NCI-H1092 (cell line): ENCODE measurements around the gene NGLY1.
A peak's percentile ranks its signal among the peaks of the same experiment; 100 is the strongest.

ENCODE experiments used
- DNase-seq: peaks from one replicate; lab custom pipeline; 2025; lab: John Stamatoyannopoulos, UW

NGLY1 gene, protein sequence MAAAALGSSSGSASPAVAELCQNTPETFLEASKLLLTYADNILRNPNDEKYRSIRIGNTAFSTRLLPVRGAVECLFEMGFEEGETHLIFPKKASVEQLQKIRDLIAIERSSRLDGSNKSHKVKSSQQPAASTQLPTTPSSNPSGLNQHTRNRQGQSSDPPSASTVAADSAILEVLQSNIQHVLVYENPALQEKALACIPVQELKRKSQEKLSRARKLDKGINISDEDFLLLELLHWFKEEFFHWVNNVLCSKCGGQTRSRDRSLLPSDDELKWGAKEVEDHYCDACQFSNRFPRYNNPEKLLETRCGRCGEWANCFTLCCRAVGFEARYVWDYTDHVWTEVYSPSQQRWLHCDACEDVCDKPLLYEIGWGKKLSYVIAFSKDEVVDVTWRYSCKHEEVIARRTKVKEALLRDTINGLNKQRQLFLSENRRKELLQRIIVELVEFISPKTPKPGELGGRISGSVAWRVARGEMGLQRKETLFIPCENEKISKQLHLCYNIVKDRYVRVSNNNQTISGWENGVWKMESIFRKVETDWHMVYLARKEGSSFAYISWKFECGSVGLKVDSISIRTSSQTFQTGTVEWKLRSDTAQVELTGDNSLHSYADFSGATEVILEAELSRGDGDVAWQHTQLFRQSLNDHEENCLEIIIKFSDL

DNA sequence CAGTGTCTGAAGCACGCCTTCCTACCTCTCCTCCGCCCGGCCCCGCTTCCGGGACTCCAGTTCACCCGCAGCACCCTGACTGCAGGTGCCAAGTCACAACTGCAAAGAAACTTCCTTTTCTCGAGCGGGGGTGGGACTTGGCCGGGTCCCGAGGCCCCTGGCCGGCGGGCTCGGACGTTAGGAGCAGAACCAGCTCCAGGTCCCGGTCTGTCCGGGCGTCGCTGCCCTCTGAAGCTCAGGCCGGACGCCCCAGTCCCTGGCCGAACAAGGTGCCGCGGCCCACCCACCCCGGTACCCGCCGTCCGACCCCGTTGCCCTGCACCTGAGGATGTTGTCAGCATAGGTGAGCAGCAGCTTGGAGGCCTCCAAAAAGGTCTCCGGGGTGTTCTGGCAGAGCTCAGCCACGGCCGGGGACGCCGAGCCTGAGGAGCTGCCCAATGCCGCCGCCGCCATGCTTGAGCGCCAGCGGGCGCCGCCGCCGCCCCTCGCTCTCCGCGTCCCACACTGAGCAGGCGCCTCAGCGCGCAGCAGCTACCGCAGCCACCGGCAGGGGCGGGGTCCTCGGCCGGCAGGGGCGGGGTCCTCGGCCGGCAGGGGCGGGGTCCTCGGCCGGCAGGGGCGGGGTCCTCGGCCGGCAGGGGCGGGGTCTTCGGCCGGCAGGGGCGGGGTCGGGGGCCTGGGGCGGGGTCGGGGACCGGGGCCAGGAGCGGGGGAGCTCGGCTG lies at the start of gene NGLY1:
Gene NGLY1, minus strand, starts transcription at position 506 of the 723 bp plus-strand sequence. Its CDS starts 53 bp downstream, at position 453.
- DNase-seq, result peak; percentile 57

DNA sequence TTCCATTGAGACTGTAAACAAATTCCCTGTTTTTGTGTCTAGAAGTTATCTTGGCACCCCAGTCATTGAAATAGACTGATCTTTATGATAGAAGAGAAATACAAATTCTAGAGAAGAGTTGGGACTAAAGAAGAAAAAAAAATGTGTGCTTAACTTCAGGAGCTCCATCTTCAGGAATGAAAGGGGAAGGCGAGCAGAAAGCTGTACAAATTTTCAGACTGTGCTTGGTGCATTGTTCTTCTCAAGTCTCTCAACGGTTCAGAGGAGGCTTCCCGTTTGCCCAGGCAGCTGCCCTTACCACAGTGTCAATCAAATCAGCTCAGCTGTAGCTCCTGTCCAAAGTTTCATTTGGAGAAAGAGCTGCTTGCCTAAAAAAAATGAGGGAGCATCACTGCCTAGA lies 48.3 kb upstream of the NGLY1 start:
- no peak for DNase-seq

DNA sequence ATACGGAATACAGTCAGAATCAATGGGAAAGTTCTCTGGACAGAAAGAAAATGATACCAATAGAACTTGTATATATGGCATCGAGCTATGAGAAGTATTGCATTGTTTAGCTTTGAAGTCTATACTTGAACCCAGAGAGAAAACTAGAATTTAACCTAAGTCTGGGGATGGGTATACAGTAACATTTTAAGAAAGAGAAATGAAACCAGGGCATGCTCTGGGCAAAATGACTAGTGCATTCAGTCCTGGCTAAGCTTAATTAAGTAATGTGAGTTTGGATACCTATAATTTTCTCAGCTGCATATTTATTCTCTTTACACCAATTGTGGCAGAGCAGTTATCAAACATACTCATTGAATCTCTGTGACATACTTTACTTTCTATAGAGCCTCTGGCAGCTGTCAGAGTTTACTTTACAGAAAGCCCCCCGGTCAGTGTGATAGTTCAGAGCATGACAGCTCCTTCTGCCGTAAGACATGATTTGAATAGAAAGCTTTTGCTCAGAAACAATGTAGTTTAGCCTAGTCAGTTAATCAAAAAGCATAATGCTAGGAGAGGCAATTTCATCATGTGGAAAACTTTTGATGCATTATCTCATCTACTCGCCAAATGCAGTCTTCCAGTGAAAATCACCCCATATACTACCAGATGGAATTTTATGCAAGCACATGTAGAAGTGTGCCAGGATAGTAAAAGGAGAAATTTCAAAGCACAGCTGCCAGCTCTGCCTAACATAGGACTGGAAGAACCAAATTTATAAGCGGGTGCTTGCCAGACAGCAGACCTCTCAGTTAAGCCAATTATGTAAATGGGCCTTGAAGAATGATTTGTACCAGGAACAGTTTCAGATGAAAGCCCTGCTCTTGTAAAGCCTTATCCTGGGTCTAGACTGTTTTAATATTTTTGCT lies 47.4 kb upstream of the NGLY1 start:
- no peak for DNase-seq

DNA sequence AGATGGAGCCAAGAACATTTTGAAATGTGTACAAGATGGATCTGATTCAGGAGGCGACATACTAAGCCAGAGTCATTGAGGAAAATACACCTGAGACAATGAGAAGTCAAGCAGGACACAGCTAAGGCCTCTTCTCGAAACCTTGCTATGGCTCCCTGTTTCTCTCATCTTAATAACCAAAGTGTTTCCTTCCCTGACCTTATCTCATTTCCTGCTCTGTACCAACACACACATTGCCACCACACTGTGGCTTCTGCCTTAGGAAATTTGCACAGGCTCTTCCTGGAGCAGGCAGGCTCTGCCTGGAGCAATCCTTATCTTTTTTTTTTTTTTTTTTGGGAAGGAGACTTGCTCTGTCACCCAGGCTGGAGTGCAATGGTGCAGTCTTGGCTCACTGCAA lies 43.3 kb upstream of the NGLY1 start:
- no peak for DNase-seq

DNA sequence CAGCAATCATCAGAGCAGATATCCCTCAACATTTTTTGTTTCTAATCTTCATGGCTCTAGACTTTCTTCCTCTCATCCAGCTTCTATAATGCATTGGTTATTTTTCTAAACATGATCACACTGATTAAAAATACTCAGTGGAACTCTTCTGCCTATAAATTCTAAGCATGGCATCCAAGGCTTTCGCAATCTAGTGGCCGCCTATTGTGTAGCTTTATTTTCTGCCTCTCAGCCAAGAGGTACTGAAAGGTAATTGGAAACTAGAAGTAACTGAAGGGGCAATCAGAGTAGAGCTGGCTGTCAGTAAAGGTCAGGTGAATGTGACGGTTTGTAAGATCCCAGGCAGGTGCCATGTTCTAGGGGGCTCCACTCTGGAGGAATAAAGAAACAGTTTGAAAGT lies 40.1 kb upstream of the NGLY1 start:
- no peak for DNase-seq

DNA sequence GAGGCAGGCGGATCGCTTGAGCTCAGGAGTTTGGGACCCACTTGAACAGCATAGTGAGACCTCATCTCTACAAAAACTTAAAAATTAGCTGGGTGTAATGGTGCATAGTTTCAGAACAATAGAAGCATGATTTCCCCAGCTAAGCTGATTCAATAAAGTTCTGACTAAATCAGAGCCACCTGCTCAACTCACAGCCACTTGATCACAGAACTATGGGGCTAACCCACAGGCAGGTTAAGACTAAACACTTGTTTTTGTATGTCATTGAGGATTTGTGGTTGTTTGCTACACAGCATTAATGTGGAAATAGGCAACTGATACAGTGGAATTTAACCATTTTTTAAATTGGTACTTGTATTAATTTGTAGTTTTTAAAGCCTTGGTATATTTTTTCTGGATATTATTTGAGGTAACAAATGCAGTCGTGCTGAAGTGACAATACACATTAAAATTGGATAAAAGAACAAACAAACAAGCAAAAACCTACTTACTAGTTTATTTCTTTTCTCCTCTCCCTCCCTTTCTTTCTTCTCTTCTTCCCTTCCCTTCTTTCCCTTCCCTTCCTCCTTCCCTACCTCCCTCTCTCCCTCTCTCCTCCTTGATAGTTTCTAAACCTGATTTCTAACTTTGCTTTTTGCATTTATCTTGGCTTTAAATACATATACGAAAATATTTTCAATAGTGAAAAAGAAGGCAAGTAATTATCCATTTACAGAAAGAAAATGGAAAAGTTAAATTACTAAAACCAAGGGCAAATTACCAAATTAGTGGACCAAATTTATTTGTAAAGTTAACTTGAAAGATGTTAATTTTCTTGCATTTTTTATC lies 38.7 kb upstream of the NGLY1 start:
- no peak for DNase-seq

DNA sequence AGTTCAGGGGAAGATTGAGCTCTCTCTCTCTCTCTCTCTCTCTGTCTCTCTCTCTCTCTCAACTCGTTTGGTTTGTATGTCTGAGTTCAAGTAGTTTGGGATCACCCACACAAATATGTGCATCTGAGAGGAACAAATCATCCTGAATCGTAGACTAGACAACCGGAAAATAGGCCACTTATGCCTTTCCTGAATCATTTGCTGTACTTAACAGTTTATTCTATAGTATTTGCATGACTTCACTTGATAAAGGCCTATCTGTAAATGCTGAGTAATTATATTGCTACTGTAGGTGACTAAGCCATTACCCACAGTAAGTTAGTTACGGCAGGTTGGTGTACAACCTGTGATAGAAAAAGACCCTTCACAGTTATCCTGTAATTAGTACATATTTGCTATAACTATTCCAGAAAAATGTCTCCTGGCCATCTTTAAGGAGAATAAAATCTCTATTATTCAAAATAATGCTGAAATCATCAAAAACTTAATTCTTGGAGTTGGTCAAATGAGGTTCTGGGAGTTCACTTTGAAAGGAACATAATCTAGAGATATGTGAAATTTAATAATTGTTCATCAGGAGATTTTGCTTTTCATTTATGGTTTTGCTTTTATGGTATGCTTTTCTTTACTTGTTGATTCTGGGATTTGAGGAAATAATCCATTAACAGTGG lies 37.7 kb upstream of the NGLY1 start:
- DNase-seq, result no peak

DNA sequence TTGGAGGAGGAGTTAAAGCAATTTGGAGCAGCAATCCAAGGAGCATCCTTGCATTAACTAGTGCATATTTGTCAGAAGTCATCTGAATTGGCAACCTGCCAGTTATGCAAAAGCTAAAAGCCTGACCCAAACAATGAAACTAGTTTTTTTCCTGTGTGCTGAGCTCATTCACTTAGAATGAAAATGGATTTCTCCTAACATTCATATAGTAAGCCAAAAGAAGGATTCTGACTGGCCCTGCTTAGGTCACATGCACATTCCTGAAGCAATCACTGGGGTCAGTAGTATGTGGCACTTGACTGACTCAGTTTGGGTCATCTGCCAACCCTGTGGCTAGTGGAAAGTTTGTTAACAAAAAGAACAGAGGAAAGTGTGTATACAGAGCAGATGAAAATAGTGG lies 37.1 kb upstream of the NGLY1 start:
- no peak for DNase-seq

DNA sequence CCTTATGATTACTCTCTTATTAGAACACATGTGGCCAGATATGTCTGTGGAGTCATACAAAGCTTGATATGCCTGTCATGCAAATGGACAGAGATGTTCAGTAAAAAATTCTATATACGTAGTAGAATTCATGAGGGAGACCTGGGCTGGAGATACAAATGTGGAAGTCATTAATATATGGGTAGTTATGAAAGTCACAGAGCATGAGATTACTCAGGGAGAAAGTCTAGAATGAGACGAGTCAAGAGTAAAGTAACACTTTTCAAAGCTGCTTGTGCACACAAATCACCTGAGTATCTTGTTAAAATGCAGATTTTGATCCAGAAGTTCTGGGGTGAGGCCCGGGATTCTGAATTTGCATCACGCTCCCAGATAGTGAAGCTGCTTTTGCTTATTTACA lies 35.1 kb upstream of the NGLY1 start:
- DNase-seq, result no peak

DNA sequence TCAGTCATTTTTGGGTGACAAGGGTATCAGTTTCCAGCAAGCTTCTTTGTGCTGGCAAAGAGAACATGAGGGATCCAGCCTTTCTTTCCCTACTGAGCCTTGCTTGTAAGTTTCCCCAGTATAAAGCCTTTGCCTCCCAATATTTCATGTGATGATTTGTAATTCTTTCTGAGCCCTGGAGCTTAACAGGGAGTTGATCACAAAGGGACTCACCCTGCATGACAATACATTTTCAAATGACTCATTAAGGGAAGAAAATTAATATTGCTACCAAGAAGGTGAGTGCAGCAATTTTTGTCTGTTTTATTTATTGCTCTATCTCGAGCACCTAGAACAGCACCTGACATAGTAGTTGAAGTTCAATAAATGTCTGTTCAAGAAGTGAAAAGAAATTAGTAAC lies 34.4 kb upstream of the NGLY1 start:
- DNase-seq, result no peak

DNA sequence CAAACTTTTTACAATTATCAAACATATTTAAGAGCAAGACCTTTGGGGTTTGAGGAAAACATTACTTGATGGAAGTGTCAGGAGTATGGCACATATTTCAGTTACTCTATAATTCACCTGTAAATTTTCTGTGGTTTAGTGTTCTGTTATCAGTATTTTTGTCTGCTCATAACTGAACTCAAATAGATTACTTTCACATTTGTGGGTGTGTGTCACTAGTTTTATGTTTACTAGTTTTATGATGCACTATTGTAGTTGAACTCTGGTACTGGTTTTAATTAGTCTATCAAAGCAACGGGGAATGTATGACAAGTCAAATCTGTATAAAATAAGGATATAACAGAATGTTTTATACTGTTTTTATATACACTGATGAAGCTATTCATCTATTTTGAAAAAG lies 33.9 kb upstream of the NGLY1 start:
- no peak for DNase-seq

DNA sequence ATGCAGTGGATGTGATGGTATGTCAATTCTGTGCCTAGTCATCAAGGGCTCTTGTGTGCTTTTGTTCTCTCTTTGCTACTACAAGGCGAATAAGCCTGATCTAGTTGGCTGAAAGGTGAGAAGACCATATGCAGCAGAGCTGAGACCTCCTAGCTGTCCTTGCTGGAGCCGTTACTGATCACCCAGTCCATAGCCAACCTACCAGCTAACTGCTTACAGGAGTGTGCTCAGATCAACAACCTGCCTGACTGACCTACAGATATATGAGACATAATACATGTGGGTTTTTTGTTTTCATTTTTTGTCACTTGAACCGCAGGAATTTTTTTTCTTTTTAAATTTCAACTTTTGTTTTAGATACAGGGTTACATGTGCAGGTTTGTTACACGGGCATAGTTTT lies 29.4 kb upstream of the NGLY1 start:
- no peak for DNase-seq

DNA sequence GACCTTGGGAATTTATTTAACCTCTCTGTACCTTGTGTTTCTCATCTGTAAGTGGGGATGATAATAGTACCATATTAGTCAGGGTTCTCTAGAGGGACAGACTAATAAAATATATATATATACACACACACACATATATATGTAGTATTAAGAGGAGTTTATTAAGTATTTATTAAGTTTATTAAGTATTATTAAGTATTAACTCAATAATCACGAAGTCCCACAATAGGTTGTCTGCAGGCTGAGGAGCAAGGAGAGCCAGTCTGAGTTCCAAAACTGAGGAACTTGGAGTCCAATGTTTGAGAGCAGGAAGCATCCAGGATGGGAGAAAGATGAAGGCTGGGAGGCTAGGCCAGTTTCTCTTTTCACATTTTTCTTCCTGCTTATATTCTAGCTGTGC lies 21.4 kb upstream of the NGLY1 start:
- no peak for DNase-seq

DNA sequence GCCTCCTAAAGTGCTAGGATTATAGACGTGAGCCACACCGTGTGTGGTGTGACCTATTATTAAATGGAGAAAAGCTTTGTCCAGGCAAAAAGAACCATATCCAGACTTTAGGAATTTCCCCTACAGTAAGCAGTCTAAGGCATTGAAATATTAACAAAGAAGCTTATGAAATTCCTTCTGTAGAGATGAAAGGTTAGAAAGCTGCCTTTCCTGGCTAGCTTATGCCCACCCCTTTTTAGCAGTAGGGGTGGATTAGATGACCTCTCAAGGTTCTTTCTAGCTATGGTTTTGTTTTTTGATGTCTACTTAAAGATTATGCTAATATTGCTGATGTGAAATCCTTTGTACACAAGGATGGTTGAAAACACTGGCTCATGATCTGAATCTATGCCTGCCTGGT lies 20.6 kb upstream of the NGLY1 start:
- no peak for DNase-seq

DNA sequence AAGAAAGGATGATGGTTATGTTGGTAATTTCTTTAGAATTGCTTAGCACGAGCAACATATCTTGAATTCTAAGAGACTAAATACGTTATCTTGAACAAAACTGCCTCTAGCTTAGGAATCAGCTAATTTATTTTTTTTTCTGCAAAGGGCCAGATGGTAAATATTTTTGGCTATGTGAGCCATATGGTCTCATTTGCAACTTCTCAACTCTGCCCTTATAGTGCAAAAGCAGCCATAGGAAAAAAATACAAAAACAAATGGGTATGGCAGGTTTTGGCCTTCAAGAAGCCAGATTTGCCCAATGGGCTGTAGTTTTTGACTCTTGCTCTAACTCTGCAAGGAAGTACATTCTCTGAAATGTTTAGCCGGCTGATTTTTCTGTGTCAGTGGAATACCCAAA lies 18.5 kb upstream of the NGLY1 start:
- DNase-seq, result no peak

DNA sequence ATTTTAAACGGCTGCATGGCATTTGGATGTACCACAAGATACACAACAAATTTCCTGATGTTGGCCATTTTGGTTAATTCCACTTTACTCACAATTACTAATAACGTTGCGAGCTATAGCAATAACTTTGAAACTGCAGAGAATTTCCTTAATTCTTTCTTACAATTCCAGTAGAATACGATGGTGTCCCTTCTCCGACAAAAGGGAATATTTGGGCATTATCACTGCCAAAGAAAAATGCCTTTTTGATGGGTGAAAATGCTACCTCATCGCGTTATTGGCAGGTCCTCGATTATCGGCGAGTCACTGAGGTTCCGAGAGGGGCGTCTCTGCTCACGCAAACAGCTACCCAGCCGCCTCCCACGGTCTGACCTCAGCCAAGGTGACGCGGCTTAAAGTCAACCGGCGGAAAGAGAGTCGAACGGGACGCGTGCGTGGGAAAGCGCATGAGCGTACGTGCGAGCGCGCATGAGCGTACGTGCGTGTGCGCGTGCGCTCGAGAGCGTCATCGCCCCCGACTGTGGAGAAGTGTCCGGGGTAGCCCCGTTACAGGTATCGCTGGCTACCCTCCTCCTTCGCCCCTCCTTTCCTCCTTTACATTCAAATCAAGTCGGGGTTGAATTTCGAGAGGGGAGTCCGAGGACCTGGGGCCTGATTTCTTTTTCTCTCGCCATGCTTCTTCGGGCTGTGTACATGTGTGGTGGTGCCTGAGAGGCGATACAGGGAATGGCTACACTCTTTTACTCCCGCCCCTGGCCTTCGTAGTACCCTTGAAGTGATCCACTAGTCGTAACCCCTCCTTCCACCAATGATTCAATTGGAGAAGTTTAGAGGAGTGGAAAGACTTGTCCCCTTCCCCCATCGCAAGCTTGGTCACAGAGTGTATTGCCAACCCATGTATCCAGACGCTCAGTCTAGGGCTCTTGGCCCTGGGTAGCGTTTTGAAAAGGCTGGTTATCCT lies 6.6 kb upstream of the NGLY1 start, which contains the start of gene OXSM:
Gene OXSM, plus strand, starts transcription at position 495 of the 961 bp plus-strand sequence. CDS start 931 bp downstream, outside the sequence.
- peak; percentile 79 for DNase-seq

DNA sequence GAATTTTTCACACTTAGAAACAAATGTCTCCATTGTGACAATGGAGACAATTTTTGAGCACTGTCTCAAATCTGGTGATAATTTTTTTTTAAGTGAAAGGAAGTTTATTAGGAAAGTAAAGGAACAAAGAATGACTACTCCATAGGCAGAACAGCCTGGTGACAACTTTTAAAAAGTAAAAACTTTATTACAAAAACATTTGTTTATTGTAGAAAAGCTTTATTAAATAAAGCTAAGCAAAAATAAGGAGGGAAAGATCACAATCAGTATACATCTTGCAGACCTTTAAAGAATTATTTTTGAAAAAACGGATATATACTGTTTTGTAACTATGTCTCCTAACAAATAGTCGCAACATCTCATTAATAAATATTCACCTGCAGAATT lies 6.0 kb upstream of the NGLY1 start:
- no peak for DNase-seq

DNA sequence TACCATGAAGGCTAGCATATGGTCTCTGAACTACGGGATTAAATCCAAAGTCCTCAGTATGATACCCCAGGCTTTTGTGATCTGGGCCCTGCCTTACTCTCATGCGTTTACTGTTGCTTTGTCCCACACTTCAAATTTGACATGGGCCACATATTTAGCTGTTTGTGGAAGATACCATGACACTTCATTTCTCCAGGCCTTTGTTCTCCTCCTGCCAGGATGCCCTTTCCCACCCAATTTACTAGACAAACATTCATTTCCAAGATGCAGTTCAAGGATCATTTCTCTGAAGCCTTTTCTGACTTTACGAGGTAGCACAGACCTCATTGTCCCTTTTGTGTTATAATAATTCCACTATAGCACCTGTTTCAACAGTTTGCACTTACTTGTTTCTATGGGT lies 4.4 kb upstream of the NGLY1 start:
- DNase-seq, result no peak

DNA sequence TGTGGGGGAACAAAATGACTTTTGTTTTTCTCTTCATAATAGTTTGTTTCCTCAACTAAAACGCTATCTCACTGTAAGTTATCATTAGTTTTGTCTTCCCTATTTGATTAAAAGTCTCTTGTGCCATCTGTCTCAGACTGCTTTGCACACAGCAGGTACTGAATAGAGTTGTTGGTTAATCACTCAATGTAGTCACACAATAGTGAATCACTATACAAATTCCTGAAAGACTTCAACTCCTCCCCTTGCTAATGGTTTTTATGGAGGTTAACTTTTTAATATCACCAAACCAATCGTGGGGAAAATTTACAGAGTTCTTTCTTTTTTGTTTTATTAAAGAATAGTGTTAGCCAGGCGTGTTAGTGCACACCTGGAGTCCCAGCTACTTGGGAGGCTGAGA lies 2.6 kb upstream of the NGLY1 start:
- DNase-seq, result no peak
